Measurements from ENCODE around the gene MACROH2A1.
A peak's percentile ranks its signal among the peaks of the same experiment; 100 is the strongest.

MACROH2A1 gene

DNA sequence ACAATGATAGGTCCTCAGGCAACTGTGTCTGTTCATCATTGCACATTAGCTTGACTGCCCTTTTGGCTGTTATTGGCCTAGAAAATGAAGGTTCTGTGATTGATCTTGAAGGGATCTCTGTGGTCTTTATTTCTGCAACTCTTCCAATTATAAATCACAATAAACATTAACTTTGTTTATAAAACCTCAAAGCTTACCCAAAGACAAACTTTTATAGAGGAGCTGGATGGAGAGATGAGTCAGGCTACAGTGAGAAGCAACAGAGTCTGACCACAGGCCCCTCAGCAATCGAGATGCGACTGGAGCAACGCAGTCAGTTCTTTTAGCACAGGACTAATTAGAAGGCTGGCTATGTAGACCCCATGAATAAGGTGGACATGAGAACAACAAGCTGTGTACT, 5.3 kb downstream of the MACROH2A1 start:
- H3K9me3 ChIP-seq (ENCODE audit: control insufficient read depth in 1 of 2, low read length in 2 of 2), result no peaks in the 10 kb centered on the region
- no peak overlapping the region for H3K4me3 ChIP-seq (ENCODE audit: low read depth in 1 of 2, low read length in 2 of 2)
- no peaks in the 10 kb centered on the region for H3K27me3 ChIP-seq (ENCODE audit: low read depth, low read length)
- peak overlapping the region; percentile 62 for H3K27ac ChIP-seq (ENCODE audit: low read length)
- peaks cover 30 to 62% of the 10 kb centered on the region in 2 donors for H3K4me1 ChIP-seq (ENCODE audit: control insufficient read depth in 1 of 2, insufficient read depth in 2 of 2, low read length in 2 of 2)
- H3K36me3 ChIP-seq (ENCODE audit: control insufficient read depth in 1 of 2, insufficient read depth in 2 of 2, low read length in 2 of 2), result peaks cover 10 to 26% of the 10 kb centered on the region in 2 donors

GRCh38 chr5:135393229-135393628, 5.8 kb downstream of the MACROH2A1 start:
- no peaks in the 10 kb centered on the region for H3K27me3 ChIP-seq (ENCODE audit: low read depth, low read length)

GRCh38 chr5:135392256-135392655, 6.8 kb downstream of the MACROH2A1 start:
- H3K9me3 ChIP-seq (ENCODE audit: control insufficient read depth in 1 of 2, low read length in 2 of 2), result no peaks in the 10 kb centered on the region
- H3K4me1 ChIP-seq (ENCODE audit: control insufficient read depth in 1 of 2, insufficient read depth in 2 of 2, low read length in 2 of 2), result peaks cover 28 to 58% of the 10 kb centered on the region in 2 donors
- H3K27ac ChIP-seq (ENCODE audit: low read length), result peak overlapping the region; percentile 62

More at GRCh38 chr5:135393229-135393628, 5.8 kb downstream of the MACROH2A1 start:
- Histone ChIP-seq H3K4me1 (ENCODE audit: control insufficient read depth in 1 of 2, insufficient read depth in 2 of 2, low read length in 2 of 2) (peaks cover 30 to 62% of the 10 kb centered on the region in 2 donors), H3K9me3 (ENCODE audit: control insufficient read depth in 1 of 2, low read length in 2 of 2) (no peaks in the 10 kb centered on the region), H3K27ac (ENCODE audit: low read length) (peak overlapping the region; percentile 62), H3K4me3 (ENCODE audit: low read depth in 1 of 2, low read length in 2 of 2) (no peak overlapping the region), H3K36me3 (ENCODE audit: control insufficient read depth in 1 of 2, insufficient read depth in 2 of 2, low read length in 2 of 2) (peaks cover 15 to 28% of the 10 kb centered on the region in 2 donors)

DNA sequence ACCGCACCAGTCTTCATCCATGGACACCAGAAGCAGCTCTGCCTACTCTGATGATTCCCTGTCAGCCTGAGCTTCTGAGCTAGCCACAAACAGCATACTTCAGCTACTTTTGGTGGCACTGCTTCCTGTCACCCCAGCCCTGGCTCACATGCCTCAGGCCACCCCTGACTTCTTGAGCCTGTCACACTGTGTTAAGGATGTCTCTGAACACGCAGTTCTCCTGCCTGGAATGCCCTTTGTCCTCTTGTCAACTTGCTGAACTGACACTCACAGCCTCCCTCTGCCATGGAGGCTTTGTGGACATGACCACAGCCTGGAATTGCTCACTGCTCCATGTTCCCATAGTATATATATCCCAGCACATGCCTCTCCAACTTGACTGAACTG, 7.2 kb downstream of the MACROH2A1 start:
- Histone ChIP-seq H3K27me3 (ENCODE audit: low read depth, low read length) (no peaks in the 10 kb centered on the region), H3K36me3 (ENCODE audit: control insufficient read depth in 1 of 2, insufficient read depth in 2 of 2, low read length in 2 of 2) (peaks cover 16 to 33% of the 10 kb centered on the region in 2 donors), H3K9me3 (ENCODE audit: control insufficient read depth in 1 of 2, low read length in 2 of 2) (no peaks in the 10 kb centered on the region), H3K4me1 (ENCODE audit: control insufficient read depth in 1 of 2, insufficient read depth in 2 of 2, low read length in 2 of 2) (peaks cover 31 to 58% of the 10 kb centered on the region in 2 donors), H3K4me3 (ENCODE audit: low read depth in 1 of 2, low read length in 2 of 2) (no peak overlapping the region), H3K27ac (ENCODE audit: low read length) (peak overlapping the region; percentile 62)

More at GRCh38 chr5:135392256-135392655, 6.8 kb downstream of the MACROH2A1 start:
- H3K27me3 ChIP-seq (ENCODE audit: low read depth, low read length), result no peaks in the 10 kb centered on the region
- peaks cover 16 to 32% of the 10 kb centered on the region in 2 donors for H3K36me3 ChIP-seq (ENCODE audit: control insufficient read depth in 1 of 2, insufficient read depth in 2 of 2, low read length in 2 of 2)
- H3K4me3 ChIP-seq (ENCODE audit: low read depth in 1 of 2, low read length in 2 of 2), result no peak overlapping the region

DNA sequence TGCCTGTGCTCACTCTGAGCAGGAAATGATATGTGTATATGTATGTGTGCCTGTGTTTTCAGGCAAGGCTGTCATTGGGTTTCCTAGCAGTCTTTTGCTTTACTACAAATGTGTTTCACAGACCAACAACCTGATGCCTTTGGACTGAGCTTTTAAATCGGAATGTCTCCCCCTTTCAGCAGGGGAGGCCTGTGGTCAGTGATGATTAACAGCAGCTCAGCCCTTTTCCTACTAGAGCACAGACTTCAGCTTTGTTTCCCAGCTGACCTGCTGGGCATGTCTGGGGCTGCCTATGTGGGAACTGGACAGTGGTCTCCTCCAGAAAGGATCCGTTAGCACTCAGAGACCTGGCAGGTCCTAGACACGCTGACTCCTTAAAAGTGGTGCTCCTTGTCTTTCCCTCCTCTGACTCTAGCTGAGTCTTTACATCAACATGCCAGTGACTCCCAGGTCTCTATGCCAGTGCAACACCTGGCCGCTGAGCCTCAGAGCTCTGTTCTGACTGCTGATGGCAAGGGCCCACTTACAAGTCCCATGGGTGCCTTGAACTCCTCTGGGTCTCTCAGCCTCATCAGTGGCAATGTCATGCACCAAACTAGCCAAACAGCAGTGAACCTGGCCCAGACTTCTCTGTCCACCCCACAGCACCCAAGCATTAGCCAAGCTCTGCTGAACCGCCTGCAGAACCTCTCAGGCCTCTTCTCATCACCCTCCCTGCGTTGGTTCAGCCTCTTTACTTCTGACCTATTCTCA, 7.7 kb downstream of the MACROH2A1 start:
- Histone ChIP-seq H3K4me3 (ENCODE audit: low read depth in 1 of 2, low read length in 2 of 2) (no peak overlapping the region), H3K4me1 (ENCODE audit: control insufficient read depth in 1 of 2, insufficient read depth in 2 of 2, low read length in 2 of 2) (peaks cover 36 to 58% of the 10 kb centered on the region in 2 donors), H3K36me3 (ENCODE audit: control insufficient read depth in 1 of 2, insufficient read depth in 2 of 2, low read length in 2 of 2) (peaks cover 16 to 38% of the 10 kb centered on the region in 2 donors), H3K27ac (ENCODE audit: low read length) (peak overlapping the region; percentile 14), H3K9me3 (ENCODE audit: control insufficient read depth in 1 of 2, low read length in 2 of 2) (no peaks in the 10 kb centered on the region), H3K27me3 (ENCODE audit: low read depth, low read length) (no peaks in the 10 kb centered on the region)

DNA sequence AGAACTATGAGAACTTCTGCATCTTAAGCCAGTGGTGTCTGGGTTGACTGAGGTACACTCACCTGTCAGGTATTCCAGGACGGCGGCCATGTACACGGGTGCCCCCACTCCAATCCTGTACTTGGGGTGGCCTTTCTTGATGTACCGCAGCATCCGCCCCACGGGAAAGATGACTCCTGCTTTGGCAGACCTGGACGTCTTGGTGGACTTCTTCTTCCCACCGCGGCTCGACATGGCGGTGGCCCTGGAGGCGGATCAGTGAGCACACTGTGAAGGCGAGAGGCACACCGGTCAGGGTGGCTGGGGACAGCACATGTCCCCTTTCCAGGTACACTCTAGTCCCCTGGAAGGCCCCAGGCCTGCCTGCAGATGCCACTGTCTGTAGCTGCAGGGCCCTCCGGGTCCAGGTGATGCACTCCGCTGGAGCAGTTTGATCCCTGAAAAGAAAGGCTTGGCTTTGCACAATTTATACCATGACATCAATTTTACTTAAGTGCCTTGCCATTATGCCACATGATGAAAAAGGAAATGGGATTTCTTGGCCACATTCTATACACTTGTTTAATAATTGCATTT, 10.1 kb downstream of the MACROH2A1 start:
- Histone ChIP-seq H3K36me3 (ENCODE audit: control insufficient read depth in 1 of 2, insufficient read depth in 2 of 2, low read length in 2 of 2) (peaks cover 39 to 56% of the 10 kb centered on the region in 2 donors), H3K4me3 (ENCODE audit: low read depth in 1 of 2, low read length in 2 of 2) (no peak overlapping the region), H3K27ac (ENCODE audit: low read length) (no peak overlapping the region), H3K27me3 (ENCODE audit: low read depth, low read length) (no peaks in the 10 kb centered on the region), H3K4me1 (ENCODE audit: control insufficient read depth in 1 of 2, insufficient read depth in 2 of 2, low read length in 2 of 2) (peaks cover 31 to 36% of the 10 kb centered on the region in 2 donors), H3K9me3 (ENCODE audit: control insufficient read depth in 1 of 2, low read length in 2 of 2) (no peaks in the 10 kb centered on the region)

GRCh38 chr5:135387629-135387960, 11.4 kb downstream of the MACROH2A1 start:
- H3K4me3 ChIP-seq (ENCODE audit: low read depth in 1 of 2, low read length in 2 of 2), result no peak overlapping the region
- no peaks in the 10 kb centered on the region for H3K9me3 ChIP-seq (ENCODE audit: control insufficient read depth in 1 of 2, low read length in 2 of 2)
- no peaks in the 10 kb centered on the region for H3K27me3 ChIP-seq (ENCODE audit: low read depth, low read length)
- peaks cover 40 to 56% of the 10 kb centered on the region in 2 donors for H3K36me3 ChIP-seq (ENCODE audit: control insufficient read depth in 1 of 2, insufficient read depth in 2 of 2, low read length in 2 of 2)
- H3K27ac ChIP-seq (ENCODE audit: low read length), result peak overlapping the region; percentile 64
- peaks cover 29 to 31% of the 10 kb centered on the region in 2 donors for H3K4me1 ChIP-seq (ENCODE audit: control insufficient read depth in 1 of 2, insufficient read depth in 2 of 2, low read length in 2 of 2)

GRCh38 chr5:135386886-135387628, 12.0 kb downstream of the MACROH2A1 start:
- peaks cover 45 to 57% of the 10 kb centered on the region in 2 donors for H3K36me3 ChIP-seq (ENCODE audit: control insufficient read depth in 1 of 2, insufficient read depth in 2 of 2, low read length in 2 of 2)

GRCh38 chr5:135386096-135386495, 12.9 kb downstream of the MACROH2A1 start:
- Histone ChIP-seq H3K4me3 (ENCODE audit: low read depth in 1 of 2, low read length in 2 of 2) (no peak overlapping the region), H3K36me3 (ENCODE audit: control insufficient read depth in 1 of 2, insufficient read depth in 2 of 2, low read length in 2 of 2) (peaks cover 51 to 52% of the 10 kb centered on the region in 2 donors), H3K27ac (ENCODE audit: low read length) (no peak overlapping the region), H3K9me3 (ENCODE audit: control insufficient read depth in 1 of 2, low read length in 2 of 2) (no peaks in the 10 kb centered on the region), H3K4me1 (ENCODE audit: control insufficient read depth in 1 of 2, insufficient read depth in 2 of 2, low read length in 2 of 2) (peaks cover 19 to 25% of the 10 kb centered on the region in 2 donors), H3K27me3 (ENCODE audit: low read depth, low read length) (no peaks in the 10 kb centered on the region)

More at GRCh38 chr5:135386886-135387628, 12.0 kb downstream of the MACROH2A1 start:
- H3K4me3 ChIP-seq (ENCODE audit: low read depth in 1 of 2, low read length in 2 of 2), result no peak overlapping the region
- peaks cover 28 to 29% of the 10 kb centered on the region in 2 donors for H3K4me1 ChIP-seq (ENCODE audit: control insufficient read depth in 1 of 2, insufficient read depth in 2 of 2, low read length in 2 of 2)
- peak overlapping the region; percentile 64 for H3K27ac ChIP-seq (ENCODE audit: low read length)
- H3K9me3 ChIP-seq (ENCODE audit: control insufficient read depth in 1 of 2, low read length in 2 of 2), result no peaks in the 10 kb centered on the region
- H3K27me3 ChIP-seq (ENCODE audit: low read depth, low read length), result no peaks in the 10 kb centered on the region

DNA sequence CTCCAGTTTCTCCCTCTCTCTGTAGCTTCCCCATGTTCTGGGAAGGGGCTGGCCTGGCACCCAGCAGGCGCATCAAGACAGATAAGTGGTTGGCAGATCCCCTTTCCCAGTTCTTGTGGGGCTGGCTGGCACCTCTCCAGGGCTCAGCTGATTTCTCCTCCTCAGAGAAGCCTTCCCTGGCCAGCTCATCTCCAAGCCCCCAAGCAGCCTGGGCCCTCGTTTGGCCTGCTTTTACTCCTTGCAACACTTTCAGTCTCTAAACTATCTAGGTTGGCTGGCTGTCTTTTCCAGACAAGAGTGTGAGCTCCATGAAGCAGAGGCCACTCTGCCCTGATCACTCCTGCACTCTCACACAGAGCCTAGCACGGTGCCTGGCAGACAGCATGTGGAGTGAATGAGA, 13.5 kb downstream of the MACROH2A1 start:
- Histone ChIP-seq H3K9me3 (ENCODE audit: control insufficient read depth in 1 of 2, low read length in 2 of 2) (no peaks in the 10 kb centered on the region), H3K27me3 (ENCODE audit: low read depth, low read length) (no peaks in the 10 kb centered on the region), H3K4me3 (ENCODE audit: low read depth in 1 of 2, low read length in 2 of 2) (no peak overlapping the region), H3K4me1 (ENCODE audit: control insufficient read depth in 1 of 2, insufficient read depth in 2 of 2, low read length in 2 of 2) (peaks cover 14 to 19% of the 10 kb centered on the region in 2 donors), H3K27ac (ENCODE audit: low read length) (no peak overlapping the region), H3K36me3 (ENCODE audit: control insufficient read depth in 1 of 2, insufficient read depth in 2 of 2, low read length in 2 of 2) (peaks cover 48 to 52% of the 10 kb centered on the region in 2 donors)

DNA sequence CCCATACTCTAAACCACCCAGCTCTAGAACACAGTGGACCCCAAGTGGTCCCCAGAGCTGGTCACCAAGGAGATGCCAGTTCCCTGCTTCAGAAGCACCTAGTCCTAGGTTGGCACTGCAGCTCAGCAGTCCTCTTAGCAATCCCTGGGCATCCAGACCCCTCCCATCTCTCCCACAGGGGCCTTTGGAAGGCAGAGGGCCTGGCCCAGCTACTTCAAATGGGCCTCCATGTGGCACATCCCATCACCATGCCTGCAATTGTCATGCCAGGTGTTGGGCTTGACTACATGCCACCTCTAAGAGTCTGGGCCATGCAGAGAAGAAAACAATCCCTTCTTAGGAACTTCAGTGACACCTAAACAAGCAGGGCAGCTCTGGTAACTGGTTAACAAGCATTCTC, 14.1 kb downstream of the MACROH2A1 start:
- no peak overlapping the region for H3K4me3 ChIP-seq (ENCODE audit: low read depth in 1 of 2, low read length in 2 of 2)
- peaks cover 12 to 18% of the 10 kb centered on the region in 2 donors for H3K4me1 ChIP-seq (ENCODE audit: control insufficient read depth in 1 of 2, insufficient read depth in 2 of 2, low read length in 2 of 2)
- H3K27me3 ChIP-seq (ENCODE audit: low read depth, low read length), result no peaks in the 10 kb centered on the region
- H3K27ac ChIP-seq (ENCODE audit: low read length), result no peak overlapping the region
- peaks cover 43 to 48% of the 10 kb centered on the region in 2 donors for H3K36me3 ChIP-seq (ENCODE audit: control insufficient read depth in 1 of 2, insufficient read depth in 2 of 2, low read length in 2 of 2)
- no peaks in the 10 kb centered on the region for H3K9me3 ChIP-seq (ENCODE audit: control insufficient read depth in 1 of 2, low read length in 2 of 2)

Data from muscle layer of duodenum (tissue), 2 donors.